Fibroblast of skin of left biceps (primary cell): ENCODE measurements around the gene UVSSA.
"Not testable (repeated sequence)": the region's sequence is repeated elsewhere in the genome, so short reads cannot be mapped to it uniquely, and the experiment has no call there.

Source experiments
- DNase-seq, 2 experiments: peaks; one replicate each; pipeline ENCODE4 v3.0.0-alpha.2; 2013; ENCODE audit warnings: low read depth in 2 of 2

The UVSSA gene

DNA sequence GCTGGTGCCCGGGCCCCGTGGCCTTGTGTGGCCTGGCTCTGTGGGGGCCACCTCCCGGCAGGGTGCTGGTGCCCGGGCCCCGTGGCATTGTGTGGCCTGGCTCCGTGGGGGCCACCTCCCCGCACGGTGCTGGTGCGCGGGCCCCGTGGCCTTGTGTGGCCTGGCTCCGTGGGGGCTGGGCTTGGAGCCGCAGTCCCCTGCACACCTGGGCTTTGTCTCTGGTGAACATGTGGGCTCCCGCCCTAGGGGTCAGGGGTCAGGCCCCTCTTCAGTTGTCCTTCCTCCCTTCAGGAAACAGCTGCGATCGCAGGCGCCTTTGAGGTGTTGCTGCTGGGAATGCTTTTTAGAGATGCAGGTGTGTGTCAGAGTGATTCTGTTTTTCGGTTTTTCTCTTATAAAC, 17.2 kb downstream of the UVSSA start:
- DNase-seq = no peak

DNA sequence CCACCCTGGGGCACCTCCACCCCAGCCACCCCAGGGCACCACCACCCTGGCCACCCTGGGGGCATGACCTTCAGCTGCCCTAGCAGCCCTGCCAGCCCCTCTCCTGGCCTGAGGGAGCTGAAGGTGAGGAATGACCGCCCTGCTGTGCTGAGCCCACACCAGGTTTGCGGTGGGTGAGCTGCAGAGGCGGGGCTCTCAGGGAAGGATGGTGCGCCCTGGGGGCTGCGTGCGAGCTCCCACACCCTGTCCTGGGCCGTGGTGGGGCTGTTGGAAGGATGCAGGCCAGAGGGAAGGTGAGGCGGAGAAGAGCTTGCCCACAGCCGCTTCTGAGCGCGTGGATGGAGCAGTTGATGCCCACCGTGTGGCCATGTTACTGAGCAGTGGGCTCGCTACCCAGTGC, 17.7 kb downstream of the UVSSA start:
- DNase-seq = no peak

DNA sequence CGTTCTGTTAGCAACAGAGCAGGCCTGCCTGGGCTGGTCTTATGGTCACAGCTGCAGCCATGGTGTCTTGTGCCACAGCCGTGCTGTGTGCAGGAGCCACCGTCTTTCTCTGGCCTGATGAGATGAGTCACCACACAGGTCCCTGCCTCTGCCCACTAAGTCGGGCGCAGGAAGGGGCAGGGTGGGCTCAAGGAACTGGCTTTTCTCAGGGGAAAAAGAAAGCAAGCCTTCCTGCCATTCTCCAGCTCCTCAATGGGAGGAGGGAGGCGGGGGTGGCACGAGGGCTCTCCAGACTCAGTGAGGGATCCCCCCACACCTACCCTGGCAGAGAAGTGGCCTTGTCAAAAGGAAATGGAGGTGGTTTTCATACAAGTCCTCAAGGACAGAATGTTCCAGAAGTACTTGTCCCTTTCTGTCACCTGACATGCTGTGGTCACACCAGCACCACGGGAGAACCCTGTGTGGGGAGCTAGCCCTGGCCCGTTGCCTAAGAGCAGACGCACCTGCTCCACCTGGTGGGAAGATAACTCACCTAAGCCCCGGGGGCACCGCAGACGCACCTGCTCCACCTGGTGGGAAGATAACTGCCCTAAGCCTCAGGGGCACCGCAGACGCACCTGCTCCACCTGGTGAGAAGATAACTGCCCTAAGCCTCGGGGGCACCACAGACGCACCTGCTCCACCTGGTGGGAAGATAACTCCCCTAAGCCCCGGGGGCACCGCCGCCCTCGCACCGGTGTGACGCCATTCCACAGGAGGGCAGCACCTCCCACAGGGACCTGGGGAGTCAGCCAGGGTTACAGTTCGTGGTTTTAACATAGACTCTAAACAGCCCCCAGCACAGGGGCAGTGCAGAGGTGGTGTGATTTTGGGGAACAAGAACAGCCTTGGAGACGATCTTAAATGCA, 18.5 kb downstream of the UVSSA start:
- no peak for DNase-seq

DNA sequence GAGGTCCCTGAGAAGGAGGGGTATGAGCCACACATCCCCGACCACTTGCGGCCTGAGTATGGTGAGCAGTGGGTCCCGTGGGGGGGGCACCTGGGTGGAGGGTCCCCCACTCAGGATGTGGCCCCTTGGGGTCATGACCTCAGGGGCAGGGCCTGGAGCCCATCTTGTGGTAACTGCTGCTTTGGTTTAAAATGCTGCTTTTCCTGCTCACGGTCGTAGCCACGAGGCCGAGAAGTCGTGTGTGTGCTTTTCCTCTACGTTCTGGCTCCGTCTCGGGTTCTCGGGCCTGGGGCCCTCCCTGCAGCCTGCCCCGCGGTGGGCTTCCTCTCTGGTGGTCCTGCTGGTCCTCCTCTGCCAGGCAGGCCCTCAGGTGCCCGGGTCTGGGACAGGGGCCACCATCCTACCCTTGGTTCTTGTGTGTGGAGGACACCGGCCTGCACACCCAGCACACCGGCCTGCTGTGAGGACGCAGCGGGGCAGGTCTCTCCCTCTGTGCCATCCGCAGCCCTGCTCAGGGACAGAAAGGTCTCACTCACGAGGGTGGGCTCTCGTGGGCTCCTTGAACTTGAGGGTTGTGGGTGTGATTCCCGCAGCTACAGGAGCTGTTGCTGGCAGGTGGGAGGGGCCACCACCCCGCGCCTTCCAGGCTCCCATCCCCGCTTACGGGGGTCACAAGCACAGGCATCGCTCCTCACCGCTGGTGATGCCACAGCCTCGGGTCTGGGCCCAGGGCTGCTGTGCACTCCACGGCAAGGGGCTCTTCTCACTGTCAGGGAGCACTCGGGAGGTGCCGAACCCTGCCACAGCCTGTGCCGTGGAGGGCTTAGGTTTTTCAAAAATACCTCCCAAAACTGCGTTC, 19.6 kb downstream of the UVSSA start:
- DNase-seq = no peak

DNA sequence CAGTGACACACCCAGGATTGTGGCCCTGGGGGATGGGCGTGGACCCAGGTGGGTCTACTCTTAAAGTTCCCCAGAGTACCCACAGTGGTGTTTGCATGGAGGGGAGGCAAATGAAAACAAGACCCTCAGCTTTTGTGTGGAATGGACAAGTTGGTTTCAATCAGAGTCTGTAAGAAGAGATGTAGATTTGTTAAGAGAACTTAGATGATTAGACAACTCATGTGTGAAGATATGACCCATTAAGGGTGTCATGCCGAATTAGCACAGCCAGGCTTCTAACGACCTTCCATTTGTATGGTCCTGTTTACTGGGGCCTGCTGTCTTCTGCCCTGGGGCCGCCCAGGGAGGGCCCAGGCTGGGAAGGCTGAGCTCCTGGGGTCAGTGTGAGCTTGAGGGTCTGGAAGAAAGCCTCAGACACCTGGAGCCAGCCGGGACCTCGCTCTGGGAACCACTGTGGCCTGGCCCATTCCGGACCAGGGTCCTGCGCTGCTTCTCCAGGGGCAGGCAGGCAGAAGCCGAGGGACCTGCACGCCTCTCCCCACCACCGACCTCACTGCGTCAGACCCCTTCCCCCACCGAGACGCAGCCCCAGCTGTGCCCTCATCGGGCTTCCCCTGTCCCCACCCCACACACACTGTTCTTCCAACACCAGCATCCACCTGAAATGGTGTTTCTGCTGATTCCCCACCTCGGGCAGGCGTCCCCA, 20.4 kb downstream of the UVSSA start:
- DNase-seq = no peak

DNA sequence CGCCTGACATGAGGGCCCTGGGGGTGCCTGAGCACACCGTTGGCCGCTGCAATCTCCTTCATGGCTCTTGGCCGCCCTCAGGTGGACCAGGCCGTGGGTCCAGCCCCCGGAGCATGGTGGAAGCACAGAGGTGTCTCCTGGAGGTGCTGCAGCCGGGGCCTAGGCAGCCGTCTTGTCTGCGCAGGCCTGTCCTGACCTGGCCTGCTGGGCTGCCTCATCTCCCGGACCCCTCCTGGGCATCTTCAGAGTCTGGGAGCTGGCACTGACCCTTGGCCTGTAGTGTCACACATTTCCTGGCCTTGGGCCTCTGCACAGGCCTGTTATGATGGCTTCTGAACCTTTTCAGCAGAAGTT, 20.9 kb downstream of the UVSSA start:
- no peak for DNase-seq

DNA sequence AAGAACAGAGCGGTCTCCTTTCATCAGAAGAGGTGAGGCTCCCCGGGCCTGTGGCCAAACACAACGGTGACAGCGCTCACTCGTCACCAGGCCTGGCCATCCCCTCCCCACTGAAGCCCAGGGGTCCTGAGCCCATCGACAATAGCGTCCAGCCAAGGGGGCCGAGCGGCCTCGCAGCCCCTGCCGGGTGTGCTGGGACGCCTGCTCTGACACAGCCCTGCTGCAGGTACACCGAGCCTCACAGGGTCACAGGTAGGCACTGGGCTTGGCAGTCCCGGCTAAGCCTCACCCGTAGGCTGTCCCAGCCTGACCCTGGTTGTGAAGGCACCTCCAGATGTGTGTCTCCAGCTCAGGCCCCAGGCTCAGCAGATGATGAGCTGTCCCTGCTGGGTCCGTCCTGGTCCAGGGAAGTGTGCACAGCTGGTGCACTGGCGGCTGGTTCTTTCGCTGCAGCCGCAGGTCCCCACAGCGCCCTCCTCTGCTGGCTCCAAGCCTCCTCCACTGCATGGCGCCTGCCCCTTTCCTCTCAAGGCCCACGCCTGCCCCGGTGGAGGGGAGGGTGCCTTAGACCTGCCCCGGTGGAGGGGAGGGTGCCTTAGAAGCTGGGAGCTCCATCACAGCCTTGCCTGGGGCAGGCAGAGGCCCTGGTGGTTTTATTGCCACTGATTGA, 21.5 kb downstream of the UVSSA start:
- DNase-seq = no peak

DNA sequence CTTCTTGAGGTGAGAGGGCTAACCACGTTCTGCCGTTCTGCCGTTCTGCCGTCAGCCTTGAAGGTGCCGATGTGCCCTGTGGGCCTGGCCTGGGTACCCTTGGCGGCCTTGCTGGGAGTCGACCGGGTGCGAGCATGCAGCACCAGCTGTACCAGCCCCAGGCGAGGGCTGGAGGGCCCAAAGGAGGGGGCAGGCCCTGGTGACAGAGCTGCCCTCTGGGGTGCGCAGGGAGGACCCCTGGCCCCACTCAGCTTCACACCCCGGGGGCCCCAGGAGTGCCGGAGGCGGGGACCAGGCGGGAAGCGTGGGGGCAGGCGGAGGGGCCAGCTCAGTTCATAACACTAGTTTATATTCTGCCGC, 22.1 kb downstream of the UVSSA start:
- no peak for DNase-seq

DNA sequence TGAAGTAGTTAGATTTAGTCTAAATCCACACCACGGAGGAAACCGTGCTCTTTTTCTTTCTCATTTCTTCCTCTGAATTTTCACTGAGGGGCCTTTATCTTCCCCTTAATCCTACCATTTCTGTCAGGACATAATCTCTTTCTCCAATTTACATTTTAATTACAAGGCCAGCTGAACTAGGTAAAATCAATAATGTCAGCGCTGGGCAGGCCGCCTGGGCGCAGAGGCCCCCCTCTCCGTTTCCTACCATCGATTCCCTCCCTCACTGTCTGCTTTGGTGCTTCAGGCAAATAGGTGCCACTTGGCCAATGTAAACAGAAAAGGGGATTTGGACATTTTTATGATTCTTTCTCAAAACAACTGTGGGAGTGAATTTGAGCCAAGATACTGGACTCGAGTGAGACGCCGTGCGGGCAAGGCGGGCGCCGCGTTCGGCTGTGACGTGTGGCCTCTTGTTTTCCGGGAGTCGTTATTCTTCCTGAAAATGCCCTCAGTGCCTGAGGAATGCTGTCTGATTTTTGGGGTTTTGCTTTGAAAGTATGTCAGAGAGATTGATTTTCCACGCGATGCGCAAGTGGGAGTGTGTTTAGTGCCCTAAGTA, 22.6 kb downstream of the UVSSA start:
- DNase-seq = no peak

DNA sequence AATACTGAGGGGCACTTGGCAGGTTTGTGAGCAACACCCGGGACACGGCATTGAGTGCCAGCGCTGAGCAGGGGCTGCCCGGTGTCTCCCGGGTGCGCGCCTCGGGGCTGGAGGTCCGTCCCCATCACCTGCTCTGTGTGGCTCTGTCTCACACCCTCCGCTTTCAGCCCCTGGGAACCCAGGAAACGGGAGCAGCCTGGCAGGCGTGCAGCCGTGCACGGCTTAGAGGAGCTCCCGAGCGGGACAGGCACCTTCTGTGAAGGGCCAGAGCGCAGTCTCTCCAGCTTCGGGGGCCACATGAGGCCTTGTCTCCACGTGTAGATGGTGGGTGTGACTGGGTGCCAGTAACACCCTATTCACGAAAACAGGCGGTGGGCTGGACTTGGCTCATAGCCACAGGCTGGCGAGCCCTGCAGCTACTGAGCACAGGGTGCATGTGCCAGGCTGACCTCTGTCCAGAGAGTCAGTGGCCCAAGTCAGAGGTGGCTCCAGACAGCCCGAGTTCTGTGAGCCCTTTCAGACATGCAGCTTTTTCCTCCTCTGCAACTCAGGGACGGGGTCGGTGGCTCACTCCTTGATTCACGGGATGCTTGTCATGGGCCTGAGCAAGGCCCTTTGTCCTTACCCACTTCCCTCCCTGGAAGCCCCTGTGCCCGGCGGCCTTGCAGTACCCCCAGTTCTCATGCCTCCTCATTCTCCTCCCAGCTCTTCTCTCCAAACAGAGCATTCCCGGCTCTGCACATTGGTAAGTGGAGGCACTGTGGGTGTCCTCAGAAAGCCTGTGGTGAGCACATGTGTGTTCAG, 23.5 kb downstream of the UVSSA start:
- no peak for DNase-seq

DNA sequence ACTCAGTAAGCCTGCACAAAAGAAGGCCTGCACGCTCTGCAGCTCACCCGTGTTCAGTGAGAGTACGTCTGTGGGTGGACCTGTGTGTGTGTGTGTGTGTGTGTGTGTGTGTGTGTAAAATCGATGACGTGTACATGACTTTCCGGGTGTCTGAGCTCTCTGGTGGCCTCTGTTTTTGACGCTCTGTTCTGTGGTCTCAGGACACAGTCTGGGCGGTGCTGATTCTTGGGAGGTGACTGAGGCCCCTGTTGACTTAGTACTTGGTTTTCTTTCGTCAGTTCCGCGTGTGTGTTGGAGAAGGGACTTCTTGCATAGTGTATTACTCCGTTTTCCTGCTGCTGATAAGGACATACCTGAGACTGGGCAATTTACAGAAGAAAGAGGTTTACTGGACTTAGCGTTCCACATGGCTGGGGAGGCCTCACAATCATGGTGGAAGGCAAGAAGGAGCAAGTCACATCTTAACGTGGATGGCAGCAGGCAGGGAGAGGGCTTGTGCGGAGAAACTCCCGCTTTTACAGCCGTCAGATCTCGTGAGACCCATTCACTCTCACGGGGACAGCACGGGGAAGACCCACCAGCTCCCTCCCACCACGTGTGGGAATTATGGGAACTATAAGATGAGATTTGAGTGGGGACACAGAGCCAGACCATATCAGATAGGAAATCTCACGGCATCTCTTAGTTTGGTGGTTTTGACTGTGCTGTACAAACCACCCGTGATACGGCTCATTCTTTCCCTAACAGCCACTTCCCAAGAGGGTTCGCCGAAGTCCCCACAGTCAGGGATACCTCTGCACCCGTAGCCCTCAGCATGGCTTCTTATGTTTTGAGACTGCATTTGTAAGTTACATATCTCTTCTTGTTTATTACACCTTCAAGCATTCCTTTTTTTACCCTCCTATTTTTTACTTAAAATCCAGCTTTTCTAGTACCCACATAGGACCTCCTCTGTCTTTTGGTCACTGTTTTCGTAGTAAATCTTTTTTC, 24.5 kb downstream of the UVSSA start:
- no peak for DNase-seq

DNA sequence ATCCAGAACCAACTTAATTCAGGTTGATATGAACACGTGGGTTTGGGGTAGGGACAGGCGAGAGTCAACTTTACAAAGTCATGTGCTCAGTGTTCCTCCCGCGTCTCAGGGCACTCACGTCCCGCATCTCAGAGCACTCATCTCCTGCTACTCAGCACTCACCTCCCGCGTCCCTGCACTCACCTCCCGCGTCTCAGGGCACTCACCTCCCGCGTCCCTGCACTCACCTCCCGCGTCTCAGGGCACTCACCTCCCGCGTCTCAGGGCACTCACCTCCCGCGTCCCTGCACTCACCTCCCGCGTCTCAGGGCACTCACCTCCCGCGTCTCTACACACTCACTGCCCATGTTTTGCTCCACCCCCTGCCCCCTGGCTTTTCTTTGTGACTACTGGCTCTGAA, 25.6 kb downstream of the UVSSA start:
- DNase-seq = not testable (repeated sequence)

DNA sequence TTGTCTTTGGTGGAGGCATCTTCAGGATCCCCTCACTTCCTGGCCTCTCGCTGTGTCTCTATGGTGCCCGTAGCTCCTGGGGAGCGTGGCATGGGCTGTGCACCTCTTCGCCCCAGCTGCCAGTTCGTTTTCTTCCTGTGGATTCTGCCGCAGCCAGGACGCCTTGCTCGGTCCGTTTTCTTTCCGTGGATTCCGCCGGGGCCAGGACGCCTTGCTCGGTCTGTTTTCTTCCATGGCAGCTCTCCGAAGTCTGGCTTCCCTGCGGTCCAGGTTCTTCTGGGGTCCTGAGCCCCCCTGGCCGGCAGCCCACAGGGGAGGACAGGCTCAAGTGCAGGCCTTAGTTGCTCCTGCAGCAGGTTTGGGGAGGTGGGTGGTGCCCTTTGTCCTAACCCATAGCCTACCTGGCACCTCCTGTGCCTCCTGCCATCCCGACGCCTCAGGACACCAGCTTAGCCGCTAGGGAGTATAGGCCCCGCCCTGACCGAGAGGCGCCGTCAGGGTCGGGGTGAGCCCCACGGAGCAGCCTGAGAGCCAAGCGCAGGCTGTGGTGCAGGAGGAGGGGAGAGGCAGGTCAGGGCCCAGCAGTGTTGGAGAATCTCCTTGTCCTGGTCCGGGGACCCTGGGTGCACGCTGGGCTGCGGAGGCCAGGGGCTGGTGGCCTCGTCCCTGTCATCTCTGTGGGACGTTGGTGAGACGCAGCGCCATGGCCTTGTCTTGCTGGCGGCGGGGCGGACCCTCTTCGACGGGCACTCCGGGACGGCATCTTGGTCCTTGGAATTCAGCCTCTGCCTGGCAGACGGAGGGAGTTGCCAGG, 27.1 kb downstream of the UVSSA start:
- DNase-seq = no peak

DNA sequence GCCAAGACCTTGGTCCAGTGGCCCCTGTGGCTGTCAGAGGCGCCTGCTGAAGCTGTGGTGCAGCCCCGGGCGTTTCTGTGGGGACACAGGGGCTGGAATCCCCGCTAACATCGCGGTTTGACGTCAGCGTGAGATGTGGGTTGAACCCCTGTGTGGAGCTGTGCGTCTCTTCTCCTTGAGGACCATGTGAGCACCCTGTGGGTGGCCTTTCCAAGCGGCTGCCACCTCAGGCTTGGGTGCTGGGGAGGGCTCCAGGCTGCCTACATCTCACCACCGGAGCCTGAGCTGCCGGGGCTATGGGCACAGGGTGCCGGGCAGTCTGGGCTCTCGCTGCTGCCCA, 27.7 kb downstream of the UVSSA start:
- DNase-seq = no peak

DNA sequence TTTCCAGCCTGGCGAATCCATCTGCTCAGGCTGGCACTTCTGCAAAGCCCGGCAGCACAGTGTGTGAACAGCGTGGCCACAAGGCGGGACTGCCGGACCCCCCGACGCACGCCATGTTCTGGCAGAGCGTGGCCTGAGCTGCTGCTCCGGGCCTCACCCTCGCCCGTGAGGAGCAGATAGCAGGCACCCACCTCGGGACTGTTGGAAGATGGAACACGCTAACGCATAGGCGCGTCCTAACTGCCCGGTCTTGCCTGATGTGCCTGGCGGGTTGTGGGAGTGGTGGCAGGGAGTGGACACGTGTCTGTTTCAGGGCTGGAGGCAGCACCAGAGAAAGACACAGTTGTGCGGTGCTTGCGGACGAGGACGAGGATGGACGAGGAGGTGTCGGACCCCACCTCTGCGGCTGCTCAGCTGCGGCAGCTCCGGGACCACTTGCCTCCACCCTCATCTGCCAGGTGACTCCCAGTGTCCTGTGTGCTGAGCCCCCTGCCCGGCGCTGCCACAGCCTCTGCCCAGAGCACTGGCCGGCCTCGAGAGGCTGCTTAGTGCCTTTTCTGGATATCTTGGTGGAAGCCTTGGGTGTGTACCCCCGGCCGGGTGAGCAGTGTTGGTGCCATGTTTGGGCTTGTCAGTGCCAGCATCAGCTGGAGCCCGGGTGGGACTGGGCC, 28.2 kb downstream of the UVSSA start:
- DNase-seq = no peak

DNA sequence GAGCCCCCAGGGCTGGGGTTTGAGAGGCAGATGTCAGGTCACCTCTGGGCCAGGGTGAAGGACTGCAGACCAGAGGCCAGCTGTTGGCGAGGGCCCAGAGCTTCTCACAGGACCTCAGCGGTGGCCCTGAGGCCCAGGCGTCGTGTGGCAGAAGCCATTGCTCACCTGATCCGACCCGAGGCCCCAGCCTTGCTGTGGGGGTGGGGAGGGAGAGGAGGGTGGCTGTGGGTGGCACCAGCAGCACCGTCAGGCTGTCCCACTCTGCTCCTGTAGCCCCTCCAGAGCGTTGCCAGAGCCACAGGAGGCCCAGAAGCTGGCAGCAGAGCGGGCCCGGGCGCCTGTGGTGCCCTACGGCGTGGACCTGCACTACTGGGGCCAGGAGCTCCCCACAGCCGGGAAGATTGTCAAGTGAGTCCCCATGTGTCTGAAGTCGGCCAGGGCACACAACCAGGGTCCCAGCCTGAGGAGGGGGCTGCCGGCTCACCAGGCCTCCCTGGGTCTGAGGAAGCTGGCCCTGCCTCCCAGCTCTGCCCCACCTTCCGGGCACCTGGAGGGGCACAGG, 28.8 kb downstream of the UVSSA start:
- DNase-seq = no peak

DNA sequence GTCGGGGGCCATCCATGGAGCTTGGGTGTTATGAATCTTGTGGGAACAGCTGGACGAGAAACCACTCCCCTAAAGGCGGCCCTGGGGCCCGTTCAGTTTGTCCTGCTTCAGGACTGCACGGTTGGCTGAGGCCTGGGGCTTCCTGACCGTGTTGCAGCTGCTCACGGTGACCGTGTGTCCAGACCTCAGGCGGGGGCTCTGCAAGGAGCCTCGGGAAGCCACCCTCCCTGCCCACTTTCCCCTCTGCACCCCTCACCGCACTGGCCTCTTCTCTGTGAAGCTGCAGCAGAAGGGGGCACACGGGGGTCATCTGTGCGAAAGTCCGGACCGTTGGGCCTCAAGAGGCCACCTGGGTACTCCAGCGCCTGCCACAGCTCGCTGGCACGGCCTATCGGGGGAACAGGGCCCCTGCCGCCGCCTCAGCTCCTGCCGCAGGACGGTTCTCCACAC, 29.4 kb downstream of the UVSSA start:
- DNase-seq = no peak
